ENCODE data around the gene FOXL1.

FOXL1 gene

DNA sequence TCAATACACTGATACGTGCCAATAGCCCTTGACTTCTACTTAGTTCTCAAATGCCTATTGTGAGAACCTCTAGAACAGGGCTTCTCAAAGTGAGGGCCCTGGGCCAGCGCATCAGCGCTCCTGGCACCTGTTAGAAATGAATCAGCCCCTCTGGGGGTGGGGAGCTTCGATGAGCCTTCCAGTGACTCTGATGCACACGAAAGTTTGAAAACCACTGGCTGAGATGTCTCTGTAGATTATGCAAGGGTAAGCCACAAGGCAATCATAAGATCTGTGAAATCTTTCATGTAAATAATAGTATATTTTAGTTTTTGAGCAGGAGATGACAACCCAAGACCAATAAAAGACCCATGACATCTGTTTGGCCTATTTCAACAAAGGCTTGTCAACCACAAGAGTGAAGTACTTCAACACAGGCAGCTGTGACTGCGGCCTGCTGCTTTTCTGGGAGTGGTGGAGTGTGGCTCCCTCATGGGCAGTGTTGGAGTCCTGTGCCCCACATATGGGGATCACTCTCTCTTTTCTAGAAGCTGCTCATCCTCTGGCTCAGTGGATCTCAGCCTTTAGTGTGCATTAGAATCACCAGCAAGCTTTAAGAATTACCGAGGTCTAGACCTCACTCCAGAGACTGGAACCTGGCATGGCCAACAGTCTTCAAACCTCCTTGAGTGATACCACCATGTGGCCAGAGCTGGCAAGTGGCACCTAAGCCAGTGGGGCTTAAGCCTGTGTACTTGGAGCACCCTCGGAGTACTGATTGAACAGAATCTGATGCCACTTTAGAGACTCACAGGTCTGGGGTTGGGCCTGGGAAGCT lies 29.1 kb upstream of the FOXL1 start:
- DNase-seq = no peak

GRCh38 chr16:86549893-86550190 lies 28.5 kb upstream of the FOXL1 start:
- DNase-seq = no peak

DNA sequence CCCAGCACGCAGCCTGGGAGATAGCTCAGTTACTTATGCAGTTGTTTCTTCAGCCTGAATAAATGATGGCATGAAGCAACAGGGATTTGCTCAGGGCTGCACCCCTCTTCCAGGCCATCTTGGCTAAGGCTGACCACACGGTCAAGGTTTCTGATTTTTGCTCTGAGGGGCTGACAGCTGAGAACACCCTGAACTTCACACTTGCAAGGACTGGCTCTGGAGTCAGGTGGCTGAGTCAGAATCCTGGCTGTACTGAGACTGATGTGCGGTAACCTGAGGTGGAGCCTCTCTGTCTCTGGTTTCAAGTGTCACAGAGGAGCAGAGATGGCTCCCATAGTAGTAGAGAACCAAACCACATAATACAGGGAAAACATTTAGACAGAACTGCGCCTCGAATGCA lies 28.1 kb upstream of the FOXL1 start:
- no peak for DNase-seq

DNA sequence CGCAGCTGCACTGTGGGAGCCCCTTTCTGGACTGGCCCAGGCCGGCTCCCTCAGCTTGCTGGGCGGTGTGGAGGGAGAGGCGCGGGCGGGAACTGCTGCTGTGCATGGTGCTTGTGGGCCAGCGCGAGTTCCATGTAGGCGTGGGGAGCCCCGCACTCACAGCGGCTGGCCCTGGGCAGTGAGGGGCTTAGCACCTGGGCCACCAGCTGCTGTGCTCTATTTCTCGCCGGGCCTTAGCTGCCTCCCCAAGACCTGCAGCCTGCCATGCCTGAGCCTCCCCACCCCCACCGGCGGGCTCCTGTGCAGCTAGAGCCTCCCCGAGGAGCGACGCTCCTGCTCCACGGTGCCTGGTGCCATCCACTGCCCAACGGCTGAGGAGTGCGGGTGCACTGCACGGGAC lies 25.0 kb upstream of the FOXL1 start:
- DNase-seq = no peak

- DNase-seq = peak; percentile 26
Observed at GRCh38 chr16:86554599-86554916, 23.8 kb upstream of the FOXL1 start.

GRCh38 chr16:86554917-86555703 lies 23.2 kb upstream of the FOXL1 start, which contains the start of gene MTHFSD:
Gene MTHFSD, minus strand, starts transcription at chr16:86555235. Its CDS starts 51 bp downstream, at chr16:86555184.
- DNase-seq = peak; percentile 86

DNA sequence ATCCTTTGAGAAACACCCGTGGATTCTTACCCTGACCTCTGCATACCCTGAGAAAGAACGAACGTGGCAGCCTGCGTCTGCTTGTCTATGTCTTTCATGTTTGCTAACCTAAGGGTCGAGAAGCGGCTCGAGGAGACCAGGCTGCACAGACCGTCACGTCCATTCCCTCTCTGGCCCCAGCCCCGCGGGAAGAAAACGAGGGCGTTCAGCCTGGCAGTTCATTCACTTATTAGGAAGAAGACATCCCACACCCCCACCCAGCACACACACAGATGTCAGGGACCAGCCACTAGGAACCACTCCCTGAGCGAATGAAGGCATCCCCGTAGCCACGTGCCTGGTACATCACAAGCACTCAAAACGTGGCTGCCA lies 22.7 kb upstream of the FOXL1 start:
- DNase-seq = no peak

DNA sequence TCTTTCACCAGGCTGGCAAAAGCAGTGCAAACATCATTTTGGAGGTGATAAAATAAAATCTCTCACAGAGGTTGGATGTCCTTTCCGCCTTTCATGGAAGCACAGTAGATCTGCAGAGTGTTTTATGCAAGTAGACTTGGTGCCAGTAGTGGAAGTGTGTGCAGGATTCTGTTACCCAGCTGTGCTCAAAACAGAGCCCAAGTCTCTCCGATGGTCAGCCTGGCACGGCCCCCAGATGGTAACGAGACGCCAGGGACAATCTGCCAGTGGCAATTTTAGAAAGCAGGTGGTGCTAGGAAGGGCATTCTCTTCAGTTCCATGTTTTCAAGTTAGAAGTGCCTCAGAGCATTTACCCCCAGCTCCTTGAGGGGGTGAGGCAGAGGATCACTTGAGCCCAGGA lies 21.8 kb upstream of the FOXL1 start:
- peak; percentile 63 for DNase-seq

DNA sequence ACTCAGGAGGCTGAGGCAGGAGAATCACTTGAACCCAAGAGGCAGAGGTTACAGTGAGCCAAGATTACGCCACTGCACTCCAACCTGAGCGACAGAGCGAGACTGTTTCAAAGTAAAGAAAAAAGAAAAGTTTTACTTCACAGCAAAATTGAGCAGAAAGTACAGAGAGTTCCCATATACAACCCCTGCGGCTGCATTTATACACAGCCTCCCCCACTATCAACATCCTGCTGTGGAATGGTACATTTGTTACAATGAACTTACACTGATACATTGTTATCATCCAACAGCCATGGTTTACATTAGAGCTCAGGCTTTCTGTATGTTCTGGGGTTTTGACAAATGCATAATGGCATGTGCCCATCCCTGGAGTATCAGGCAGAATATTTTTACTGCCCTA lies 20.8 kb upstream of the FOXL1 start:
- no peak for DNase-seq

GRCh38 chr16:86558355-86559193 lies 19.8 kb upstream of the FOXL1 start:
- no peak for DNase-seq

GRCh38 chr16:86559802-86560305 lies 18.5 kb upstream of the FOXL1 start:
- no peak for DNase-seq

- no peak for DNase-seq
Observed at GRCh38 chr16:86562356-86562755, 16.0 kb upstream of the FOXL1 start.

DNA sequence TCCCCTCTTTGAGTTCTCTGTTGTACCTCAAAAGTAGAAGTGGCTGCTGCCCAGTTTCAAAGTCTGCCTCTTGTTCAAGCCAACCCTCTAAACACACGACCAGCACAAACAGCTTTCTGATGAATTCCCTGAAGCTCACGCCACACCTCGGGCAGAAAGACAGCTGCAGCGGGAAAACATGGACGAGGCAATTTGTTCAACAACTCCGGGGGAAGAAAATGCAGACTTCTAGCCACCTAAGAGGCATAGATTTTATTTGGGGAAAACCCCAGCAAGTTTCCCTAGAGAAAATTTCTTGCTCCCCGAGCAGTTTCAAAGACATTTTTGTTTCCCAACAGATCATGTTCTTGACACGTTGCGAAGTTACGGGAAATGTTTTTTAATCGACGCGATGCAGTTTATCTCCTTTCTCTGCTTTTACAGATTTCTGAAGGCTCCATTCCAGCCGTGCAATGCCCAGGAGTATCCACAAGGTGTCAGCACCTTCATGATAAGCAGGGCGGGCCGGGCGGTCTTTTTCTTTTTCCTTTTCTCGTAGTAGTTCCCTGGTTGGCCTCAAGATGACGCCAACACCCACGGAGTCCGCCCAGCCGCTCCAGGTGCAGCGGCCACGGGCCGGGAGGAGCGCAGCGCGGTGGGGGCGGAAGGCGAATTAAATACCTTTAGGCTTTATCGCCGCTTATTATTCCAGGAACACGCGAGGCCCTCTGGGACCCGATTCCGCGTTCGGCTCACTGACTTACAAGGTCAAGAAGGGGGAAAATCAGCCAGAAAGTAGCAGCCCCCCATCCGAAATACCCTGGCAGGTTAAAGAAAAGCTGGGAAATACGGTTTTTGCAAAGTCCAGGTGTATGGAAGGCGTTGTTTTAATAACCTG lies 14.6 kb upstream of the FOXL1 start:
- peak; percentile 84 for DNase-seq

- DNase-seq = no peak
Observed at GRCh38 chr16:86565181-86565631, 13.1 kb upstream of the FOXL1 start.

DNA sequence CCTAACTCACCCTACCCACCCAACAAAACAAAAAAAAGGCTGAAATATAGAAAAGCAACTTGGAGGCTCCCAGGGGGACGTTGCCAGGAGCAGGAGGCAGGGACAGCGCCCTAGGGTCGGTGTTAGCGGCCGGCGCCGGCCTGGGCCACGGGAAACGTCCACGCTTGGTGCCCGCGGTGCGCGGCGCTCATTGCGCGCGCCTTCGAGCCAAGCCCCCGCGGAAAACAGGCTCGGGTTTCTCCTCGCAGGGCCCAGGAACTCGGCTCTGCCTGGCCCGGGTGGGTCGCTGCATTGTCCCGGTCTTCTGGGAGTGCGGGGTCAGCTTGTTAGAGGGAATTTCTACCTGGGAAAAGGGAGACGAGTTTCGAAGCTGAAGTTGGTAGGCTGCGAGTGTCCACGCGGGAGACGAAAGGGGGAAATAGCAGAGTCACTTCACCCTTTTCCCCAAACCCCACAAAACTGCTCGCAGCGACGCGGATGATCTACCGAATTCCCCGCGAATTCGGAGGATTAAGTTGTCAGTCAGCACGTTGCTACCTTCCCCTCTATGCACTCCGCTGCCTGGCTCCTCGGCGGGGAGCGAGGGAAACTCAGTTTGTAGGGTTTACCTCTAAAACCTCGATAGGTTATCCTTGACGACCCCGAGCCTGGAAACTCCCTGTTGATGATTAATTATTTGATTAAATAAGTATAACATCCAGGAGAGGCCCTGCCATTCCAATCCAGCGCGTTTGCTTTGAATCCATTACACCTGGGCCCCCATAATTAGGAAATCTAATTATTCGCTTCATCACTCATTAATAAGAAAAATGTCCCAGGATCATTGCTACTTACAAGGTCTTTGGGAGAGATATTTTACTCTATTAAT lies 12.5 kb upstream of the FOXL1 start:
- DNase-seq = no peak

DNA sequence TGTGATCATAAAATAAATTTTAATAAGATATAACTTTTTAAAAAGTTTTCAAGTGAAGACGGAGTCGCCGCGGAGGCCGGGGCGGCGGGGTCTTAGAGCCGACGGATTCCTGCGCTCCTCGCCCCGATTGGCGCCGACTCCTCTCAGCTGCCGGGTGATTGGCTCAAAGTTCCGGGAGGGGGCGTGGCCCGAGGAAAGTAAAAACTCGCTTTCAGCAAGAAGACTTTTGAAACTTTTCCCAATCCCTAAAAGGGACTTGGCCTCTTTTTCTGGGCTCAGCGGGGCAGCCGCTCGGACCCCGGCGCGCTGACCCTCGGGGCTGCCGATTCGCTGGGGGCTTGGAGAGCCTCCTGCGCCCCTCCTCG lies 11.8 kb upstream of the FOXL1 start, which contains the start of gene FOXC2:
TSS of gene FOXC2 (plus strand) at position 229 of the 365 bp plus-strand sequence. CDS start 507 bp downstream, outside the sequence.
- DNase-seq = no peak

- no peak for DNase-seq
Observed at GRCh38 chr16:86566966-86567700, 11.2 kb upstream of the FOXL1 start.

DNA sequence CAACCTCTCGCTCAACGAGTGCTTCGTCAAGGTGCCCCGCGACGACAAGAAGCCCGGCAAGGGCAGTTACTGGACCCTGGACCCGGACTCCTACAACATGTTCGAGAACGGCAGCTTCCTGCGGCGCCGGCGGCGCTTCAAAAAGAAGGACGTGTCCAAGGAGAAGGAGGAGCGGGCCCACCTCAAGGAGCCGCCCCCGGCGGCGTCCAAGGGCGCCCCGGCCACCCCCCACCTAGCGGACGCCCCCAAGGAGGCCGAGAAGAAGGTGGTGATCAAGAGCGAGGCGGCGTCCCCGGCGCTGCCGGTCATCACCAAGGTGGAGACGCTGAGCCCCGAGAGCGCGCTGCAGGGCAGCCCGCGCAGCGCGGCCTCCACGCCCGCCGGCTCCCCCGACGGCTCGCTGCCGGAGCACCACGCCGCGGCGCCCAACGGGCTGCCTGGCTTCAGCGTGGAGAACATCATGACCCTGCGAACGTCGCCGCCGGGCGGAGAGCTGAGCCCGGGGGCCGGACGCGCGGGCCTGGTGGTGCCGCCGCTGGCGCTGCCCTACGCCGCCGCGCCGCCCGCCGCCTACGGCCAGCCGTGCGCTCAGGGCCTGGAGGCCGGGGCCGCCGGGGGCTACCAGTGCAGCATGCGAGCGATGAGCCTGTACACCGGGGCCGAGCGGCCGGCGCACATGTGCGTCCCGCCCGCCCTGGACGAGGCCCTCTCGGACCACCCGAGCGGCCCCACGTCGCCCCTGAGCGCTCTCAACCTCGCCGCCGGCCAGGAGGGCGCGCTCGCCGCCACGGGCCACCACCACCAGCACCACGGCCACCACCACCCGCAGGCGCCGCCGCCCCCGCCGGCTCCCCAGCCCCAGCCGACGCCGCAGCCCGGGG lies 10.4 kb upstream of the FOXL1 start:
- no peak for DNase-seq

All from NCI-H1092 treated with DMSO at 0.1 percent for 48 hours (cell line).